Heart left ventricle (tissue), 13 donors: ENCODE data around the gene LCN10.

Source experiments
- CTCF ChIP-seq, 12 donors: fragments of 200-600 bp; sonication (generic) in 4 of 12; IDR thresholded peaks; one replicate each; pipeline versions ENCODE4 v1.5.0 to v1.8.0; 2018 to 2022; ENCODE audit warnings: antibody characterized with exemption in 12 of 12, mild to moderate bottlenecking in 5 of 12
- POLR2A ChIP-seq, 2 donors: fragments of 450-650 bp; IDR thresholded peaks; one replicate each; pipeline ENCODE4 v1.6.1; 2017; ENCODE audit warnings: antibody characterized with exemption in 2 of 2, mild to moderate bottlenecking in 2 of 2, moderate library complexity in 2 of 2
- donor health status: ischemic (EF 13 %, LVEDD 7.1; RV severe dilation, severe dysfunction).
- donor health status: DM: no; HTN: yes; CAD: no.
- donor health status: DM: no; HTN: no; CAD: no.
- donor health status: ischemic (EF 25% LVEDD 6.9; RV normal size, moderate dysfunction).
- donor health status: ischemic (EF 25% LVEDD 5.7; RV mildly dilated, moderate dysfunction).
- donor health status: ischemic (EF 35%, LVEDD 5.7; RV mildly dilated, moderate dysfunction).
- donor health status: nonischemic (EF 11% LVEDD 7.7; RV severe dilation, severe dysfunction).
- donor health status: DM: yes; HTN: yes; CAD: no.
- donor health status: PGD.
- donor health status: ischemic (EF 29% LVEDD 5.4; RV normal size, mild dysfunction).
- donor health status: nonischemic (EF 23%, LVEDD 6.1; RV moderate dilation, normal function).

DNA sequence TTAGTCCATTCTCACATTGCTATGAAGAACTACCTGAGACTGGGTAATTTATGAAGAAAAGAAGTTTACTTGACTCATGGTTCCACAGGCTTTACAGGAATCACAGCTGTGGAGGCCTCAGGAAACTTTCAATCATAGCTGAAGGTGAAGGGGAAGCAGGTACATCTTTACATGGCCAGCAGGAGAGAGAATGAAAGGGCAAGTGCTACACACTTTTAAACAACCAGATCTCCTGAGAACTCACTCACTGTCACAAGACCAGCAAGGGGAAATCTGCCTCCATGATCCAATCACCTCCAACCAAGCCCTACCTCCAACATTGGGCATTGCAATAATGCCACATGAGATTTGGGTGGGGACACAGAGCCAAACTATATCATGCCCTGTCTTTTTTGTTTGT, 9.1 kb upstream of the LCN10 start:
- no peak for TF ChIP-seq POLR2A (IDR thresholded peaks at IDR 0.05)
- no peak for TF ChIP-seq CTCF (IDR thresholded peaks at IDR 0.05)
